ENCODE results near the gene DHRSX.

Gene DHRSX

GRCh38 chrX:2499507-2499906, 1.3 kb downstream of the DHRSX start:
- TF ChIP-seq TCF4 (CRISPR knock-in tag; IDR thresholded peaks at IDR 0.05; ENCODE audit: borderline replicate concordance) (no peak), CSDC2 (CRISPR knock-in tag; IDR thresholded peaks at IDR 0.05) (no peak), OSR1 (CRISPR knock-in tag; IDR thresholded peaks at IDR 0.05) (no peak), ZNF70 (CRISPR knock-in tag; IDR thresholded peaks at IDR 0.05) (no peak), ZFP3 (CRISPR knock-in tag; IDR thresholded peaks at IDR 0.05) (no peak), TOX (CRISPR knock-in tag; IDR thresholded peaks at IDR 0.05; ENCODE audit: borderline replicate concordance) (no peak), RARB (CRISPR knock-in tag; IDR thresholded peaks at IDR 0.05) (no peak), GLIS3 (CRISPR knock-in tag; IDR thresholded peaks at IDR 0.05) (no peak), BACH2 (CRISPR knock-in tag; IDR thresholded peaks at IDR 0.05; ENCODE audit: borderline replicate concordance) (no peak), ISL1 (CRISPR knock-in tag; IDR thresholded peaks at IDR 0.05) (no peak), PPARA (CRISPR knock-in tag; IDR thresholded peaks at IDR 0.05; ENCODE audit: borderline replicate concordance) (no peak), ZFP30 (CRISPR knock-in tag; IDR thresholded peaks at IDR 0.05) (no peak), ESRRG (CRISPR knock-in tag; IDR thresholded peaks at IDR 0.05) (no peak), ZNF565 (CRISPR knock-in tag; conservative IDR thresholded peaks at IDR 0.05; ENCODE audit: low read depth) (no peak), CREB5 (CRISPR knock-in tag; IDR thresholded peaks at IDR 0.05; ENCODE audit: low read depth) (no peak), CSRNP3 (CRISPR knock-in tag; IDR thresholded peaks at IDR 0.05) (no peak), POU6F1 (CRISPR knock-in tag; IDR thresholded peaks at IDR 0.05; ENCODE audit: borderline replicate concordance, low read depth) (no peak), TSHZ2 (CRISPR knock-in tag; IDR thresholded peaks at IDR 0.05) (no peak)
- ATAC-seq, result no peak

- TF ChIP-seq ZFP30 (CRISPR knock-in tag; IDR thresholded peaks at IDR 0.05) (no peak), CREB5 (CRISPR knock-in tag; IDR thresholded peaks at IDR 0.05; ENCODE audit: low read depth) (no peak), POU6F1 (CRISPR knock-in tag; IDR thresholded peaks at IDR 0.05; ENCODE audit: borderline replicate concordance, low read depth) (no peak), ISL1 (CRISPR knock-in tag; IDR thresholded peaks at IDR 0.05) (no peak), ZNF70 (CRISPR knock-in tag; IDR thresholded peaks at IDR 0.05) (no peak), OSR1 (CRISPR knock-in tag; IDR thresholded peaks at IDR 0.05) (no peak), SNAI2 (CRISPR knock-in tag; IDR thresholded peaks at IDR 0.05) (no peak), BACH2 (CRISPR knock-in tag; IDR thresholded peaks at IDR 0.05; ENCODE audit: borderline replicate concordance) (no peak), TOX (CRISPR knock-in tag; IDR thresholded peaks at IDR 0.05; ENCODE audit: borderline replicate concordance) (no peak), CSDC2 (CRISPR knock-in tag; IDR thresholded peaks at IDR 0.05) (no peak)
- peak; percentile 10; the same call in 1 of the 3 replicates for ATAC-seq
Measured at GRCh38 chrX:2498781-2499302, 1.9 kb downstream of the DHRSX start.

Measured in SK-N-SH treated with all-trans-retinoic acid at 6 μM for 48 hours (cell line).